HG03064 (cell line): ENCODE measurements around the gene MPG.
"Not testable (repeated sequence)": the region's sequence is repeated elsewhere in the genome, so short reads cannot be mapped to it uniquely, and the experiment has no call there.

Source experiments
- ATAC-seq: cut with Tn5 transposase; IDR thresholded peaks from one replicate; pipeline ENCODE4 v1.9.1; 2021; ENCODE audit warnings: low read depth; ENCODE audit not compliant: unreplicated experiment

The MPG gene

GRCh38 chr16:104928-105327, 26.9 kb downstream of the MPG start:
- ATAC-seq: no peak

DNA sequence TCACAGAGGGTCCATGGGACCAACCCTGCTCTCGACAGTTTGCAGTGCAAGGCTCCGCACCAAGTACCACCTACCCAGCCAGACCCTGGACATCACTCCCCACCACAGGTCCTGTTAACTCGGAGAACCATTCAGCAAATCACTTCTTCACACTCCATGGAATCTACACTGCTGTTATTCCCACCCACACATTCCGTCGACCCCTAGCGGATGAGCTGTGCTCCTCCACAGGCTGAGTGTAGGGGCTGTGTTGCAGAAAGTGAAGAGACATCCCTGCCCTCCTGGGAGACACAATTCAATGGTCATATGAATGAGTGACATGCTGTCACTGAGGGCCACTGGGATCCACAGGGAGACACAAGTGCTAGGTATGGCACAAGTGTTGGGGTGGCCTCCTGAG, 27.5 kb downstream of the MPG start:
- ATAC-seq: no peak

DNA sequence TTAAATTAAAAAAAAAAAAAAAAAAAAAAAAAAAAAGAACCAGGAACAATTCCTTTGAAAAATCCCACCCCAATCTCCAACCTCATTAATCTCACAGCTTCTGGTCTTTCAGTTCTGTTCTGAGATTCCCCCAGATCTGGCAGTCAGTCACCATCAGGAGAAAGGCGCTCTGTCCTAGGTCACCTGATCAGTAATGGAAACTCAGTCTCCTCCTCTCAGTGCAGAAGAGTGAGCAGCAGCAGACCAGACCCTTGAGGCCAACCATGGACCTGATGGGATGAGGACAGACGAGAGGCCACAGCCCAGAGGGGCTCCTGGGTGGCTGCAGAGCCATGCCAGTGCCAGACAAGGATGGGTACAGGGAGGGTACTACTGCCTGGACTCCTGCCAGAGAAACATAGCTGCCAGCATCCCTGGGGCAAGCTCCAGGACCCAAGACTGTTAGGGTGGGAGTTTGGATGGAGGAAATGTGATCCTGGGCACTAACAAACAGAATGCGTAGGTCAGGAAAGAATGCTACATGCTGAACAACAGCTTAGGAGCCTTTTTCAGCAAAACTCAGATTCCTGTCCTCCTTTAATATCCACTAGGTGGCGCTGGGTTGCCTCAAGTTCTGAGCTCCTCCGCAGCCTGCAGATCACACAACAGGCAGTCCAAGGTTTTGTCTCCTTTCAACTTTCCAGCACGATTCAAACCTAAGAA, 28.7 kb downstream of the MPG start:
- no peak for ATAC-seq

DNA sequence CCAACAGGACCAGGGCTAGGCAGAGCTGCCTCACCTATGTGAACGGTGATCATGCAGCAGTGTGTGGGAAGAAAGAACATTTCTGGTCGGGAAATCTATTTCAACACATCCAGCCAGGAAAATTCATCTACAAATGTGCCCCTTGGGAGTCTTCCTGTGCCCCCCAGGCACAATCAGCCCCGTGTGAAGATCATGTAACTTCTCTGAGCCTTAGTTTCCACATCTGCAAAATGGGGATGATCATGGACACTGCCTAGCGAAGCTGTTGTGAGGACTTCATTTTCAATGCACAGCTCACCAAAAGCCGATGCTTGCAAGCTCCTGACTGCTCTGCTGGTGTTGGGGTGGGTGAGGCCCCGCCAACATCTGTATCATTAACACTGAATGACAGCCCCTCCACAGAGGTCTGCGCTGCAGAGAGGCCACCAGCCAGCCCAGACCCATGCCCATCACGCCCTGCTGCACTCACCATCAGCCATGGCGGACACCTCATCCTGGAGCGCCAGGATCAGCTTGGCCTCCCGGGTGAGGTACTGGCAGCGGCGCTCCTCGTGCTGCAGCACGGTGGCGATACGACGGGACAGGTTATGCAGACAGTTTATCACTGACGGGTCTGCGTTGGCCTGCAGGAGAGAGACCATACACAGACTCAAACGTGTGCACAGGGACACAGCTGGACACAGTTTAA, 34.3 kb downstream of the MPG start:
- ATAC-seq: no peak

- no peak for ATAC-seq
These were observed 36.3 kb downstream of the MPG start for GRCh38 chr16:114327-114726.

DNA sequence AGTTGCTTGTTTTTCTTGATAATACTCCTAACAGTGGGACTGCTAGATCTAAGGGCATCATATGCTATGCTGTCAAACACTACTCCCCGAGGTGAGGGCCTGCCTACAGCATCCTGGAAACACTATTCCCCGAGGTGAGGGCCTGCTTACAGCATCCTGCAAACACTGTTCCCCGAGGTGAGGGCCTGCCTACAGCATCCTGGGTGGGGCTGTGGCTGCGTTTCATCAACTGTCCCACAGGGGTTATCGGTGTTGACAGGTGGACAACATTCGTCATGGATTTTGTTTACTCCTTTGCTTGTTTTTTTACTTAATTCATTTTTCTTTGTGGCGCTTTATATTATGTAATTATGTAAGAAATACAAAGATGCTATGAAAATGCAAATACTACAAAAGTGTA, 38.0 kb downstream of the MPG start:
- ATAC-seq: no peak

- no peak for ATAC-seq
These were observed 39.6 kb downstream of the MPG start for GRCh38 chr16:117379-118365.

DNA sequence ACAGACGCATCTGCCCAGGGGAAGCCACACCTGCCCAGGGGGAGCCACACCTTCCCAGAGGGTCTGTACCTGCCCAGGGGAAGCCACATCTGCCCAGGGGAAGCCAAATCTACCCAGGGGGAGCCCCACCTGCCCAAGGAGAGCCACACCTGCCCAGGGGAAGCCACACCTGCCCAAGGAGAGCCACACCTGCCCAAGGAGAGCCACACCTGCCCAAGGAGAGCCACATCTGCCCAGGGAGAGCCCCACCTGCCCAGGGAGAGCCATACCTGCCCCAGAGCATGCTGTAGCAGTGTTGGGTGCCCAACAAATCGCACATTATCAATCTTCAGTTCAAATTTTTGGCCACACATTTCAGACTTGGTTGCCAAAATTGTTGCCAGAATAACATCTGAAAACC, 40.8 kb downstream of the MPG start:
- ATAC-seq: no peak

GRCh38 chr16:119295-119694, 41.3 kb downstream of the MPG start:
- ATAC-seq: no peak

DNA sequence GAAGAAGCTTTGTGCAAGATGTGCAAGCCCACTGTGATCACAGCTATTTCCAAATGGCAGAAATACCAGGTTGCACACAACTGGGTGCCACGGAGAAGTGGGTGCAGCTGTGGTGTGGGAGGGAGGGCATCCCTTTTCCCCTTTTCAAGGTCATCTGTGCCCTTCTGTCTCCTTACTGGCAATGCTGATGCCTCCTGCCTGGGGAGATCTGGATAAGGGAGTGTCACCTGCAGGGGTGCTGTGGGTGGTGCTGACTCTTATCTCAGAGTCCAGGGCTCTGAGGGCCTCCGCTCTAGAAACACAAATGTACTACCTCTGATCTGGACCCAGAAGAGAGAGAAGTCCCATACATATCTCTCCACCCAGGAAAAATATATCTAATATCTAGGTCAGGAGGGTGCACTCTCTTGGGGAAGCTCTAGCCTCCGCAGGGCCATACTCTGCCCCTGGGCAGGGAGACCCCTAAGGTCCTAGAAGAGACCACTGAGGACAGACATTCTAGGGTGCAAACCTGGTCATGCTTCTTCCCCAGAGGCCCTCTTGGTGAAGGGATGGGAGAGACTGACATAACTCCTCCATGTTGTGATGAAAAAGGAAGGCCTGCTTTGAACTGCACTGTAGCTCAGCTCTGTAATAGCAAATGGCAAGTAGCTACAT, 41.9 kb downstream of the MPG start:
- no peak for ATAC-seq

DNA sequence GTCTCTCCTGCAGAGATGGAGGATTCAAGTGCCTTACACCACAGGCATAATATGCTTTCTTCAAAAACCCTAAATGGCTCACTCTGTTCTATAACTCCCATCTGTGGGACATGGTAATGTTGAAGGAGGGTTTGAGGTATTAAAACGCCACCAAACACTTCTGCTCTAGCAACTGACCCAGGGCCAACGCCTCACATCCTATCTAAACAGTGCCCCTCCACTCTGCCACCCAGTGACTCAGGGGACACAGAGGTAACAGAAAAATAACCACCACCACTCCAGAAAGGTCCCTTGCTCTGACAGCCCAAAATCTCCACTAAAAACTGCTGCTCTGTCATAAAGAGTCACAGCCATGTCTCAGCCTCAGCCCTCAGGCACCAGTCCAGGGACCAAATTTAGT, 42.7 kb downstream of the MPG start:
- ATAC-seq: no peak

GRCh38 chr16:122361-122760, 44.3 kb downstream of the MPG start:
- ATAC-seq: no peak

- ATAC-seq: not testable (repeated sequence)
These were observed 45.7 kb downstream of the MPG start for GRCh38 chr16:123558-124350.

DNA sequence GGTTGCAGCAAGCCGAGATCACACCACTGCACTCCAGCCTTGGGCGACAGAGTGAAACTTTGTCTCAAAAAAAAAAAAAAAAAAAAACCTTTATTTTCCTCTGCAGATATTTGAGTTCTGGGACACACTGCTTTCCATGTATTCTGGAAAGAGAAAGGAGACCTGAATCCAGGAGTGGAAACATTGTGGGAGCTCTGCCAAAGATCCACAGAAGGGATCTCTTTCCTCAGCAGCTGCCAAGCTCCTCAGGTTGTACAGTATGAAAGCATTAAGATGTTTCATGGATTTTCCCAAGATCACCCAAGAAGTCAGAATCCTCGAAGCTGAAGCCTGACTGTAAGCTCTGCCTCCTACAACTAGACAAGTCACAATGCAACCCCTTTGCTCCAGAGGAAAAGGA, 47.0 kb downstream of the MPG start:
- no peak for ATAC-seq

DNA sequence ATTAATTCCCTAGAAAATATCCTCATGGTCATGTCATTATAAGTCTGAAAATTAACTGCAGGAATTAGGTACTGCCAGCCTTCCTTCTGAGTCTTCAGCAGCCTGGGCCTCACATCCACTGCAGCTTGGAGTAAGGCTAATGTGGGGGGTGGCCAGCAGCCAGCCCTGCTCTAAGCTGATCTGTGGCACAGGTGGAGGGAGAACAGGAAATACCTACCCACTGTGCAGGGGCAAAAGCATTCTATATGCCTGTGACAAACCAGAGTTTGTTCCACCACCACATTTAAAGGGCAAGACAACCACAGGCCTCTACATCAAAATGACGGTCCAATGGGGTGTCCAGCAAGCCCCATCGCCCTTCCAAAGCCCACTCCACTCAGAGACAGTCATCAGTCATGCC, 51.0 kb downstream of the MPG start:
- no peak for ATAC-seq

DNA sequence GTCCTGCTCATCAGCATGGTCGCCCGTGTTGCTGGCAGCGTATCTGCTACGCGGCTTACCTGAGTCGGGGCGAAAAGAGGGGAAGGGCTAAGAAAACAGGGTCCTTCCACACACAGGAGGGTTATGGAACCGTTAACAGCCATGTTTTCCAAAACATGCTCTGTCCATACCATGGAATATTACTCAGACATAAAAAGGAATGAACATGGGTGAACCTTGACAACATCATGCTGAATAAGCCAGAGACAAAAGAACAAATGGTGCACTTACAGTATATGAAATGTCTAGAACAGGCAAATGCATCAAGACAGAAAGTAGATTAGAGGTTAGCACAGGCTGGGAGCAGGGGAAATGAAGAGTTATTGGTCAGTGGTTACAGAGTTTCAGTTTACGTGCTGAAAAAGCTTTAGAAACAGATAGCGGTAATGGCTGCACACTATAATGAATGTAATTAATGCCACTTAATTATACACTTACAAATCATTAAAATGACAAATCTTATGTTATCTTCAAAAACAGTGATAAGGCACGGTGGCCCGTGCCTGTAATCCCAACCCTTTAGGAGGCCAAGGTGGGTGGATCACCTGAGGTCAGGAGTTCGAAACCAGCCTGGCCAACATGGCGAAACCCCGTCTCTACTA, 52.6 kb downstream of the MPG start:
- ATAC-seq: no peak

DNA sequence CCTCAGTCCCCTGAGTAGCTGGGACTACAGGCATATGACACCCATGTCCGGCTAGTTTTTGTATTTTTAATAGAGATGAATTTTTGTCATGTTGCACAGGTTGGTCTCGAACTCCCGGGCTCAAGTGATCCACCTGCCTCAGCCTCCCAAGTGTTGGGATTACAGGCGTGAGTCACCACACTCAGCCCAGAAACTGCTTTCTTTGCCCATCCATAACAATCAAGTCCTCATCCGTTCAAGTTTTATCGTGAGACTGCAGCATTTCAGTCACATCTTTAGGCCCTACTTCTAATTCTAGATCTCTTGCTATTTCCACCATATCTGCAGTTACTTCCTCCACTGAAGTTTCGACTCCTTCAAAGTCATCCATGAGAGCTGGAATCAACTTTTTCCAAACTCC, 54.1 kb downstream of the MPG start:
- no peak for ATAC-seq

DNA sequence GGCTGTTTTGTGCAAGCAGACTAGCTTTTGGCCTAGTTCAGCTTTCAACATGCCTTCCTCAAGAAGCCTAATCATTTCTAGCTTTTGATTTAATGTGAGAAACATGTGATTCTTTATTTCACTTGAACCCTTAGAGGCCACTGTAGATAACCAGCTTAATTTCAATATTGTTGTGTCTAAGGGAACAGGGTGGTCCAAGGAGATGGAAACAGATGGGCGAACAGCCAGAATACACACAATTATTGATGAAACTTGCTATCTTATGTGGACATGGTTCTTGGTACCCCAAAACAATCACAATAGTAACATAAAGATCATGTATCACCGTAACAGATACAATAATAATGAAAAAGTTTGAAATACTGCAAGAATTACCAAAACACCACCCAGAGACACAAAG, 55.7 kb downstream of the MPG start:
- no peak for ATAC-seq
